D341Med (cell line): ENCODE measurements around the gene CLIP2.
A peak's percentile ranks its signal among the peaks of the same experiment; 100 is the strongest.

Source experiments
- DNase-seq: peaks from one replicate; pipeline ENCODE4 v3.0.0; 2012; ENCODE audit warnings: low spot score

The CLIP2 gene

GRCh38 chr7:74271742-74272141, 17.5 kb upstream of the CLIP2 start:
- DNase-seq: no peak

- DNase-seq: no peak
Measured at GRCh38 chr7:74272305-74273038, 16.7 kb upstream of the CLIP2 start.

- peak; percentile 73 for DNase-seq
Measured at GRCh38 chr7:74275401-74275881, 13.8 kb upstream of the CLIP2 start.

- DNase-seq: no peak
Measured at GRCh38 chr7:74277636-74278035, 11.6 kb upstream of the CLIP2 start.

- no peak for DNase-seq
Measured at GRCh38 chr7:74280985-74281384, 8.2 kb upstream of the CLIP2 start.

GRCh38 chr7:74282748-74283459, 6.3 kb upstream of the CLIP2 start:
- DNase-seq: no peak

- DNase-seq: no peak
Measured at GRCh38 chr7:74283858-74284447, 5.3 kb upstream of the CLIP2 start.

- no peak for DNase-seq
Measured at GRCh38 chr7:74284781-74285259, 4.4 kb upstream of the CLIP2 start.

GRCh38 chr7:74286131-74286530, 3.1 kb upstream of the CLIP2 start:
- DNase-seq: no peak

- DNase-seq: no peak
Measured at GRCh38 chr7:74287303-74288033, 1.7 kb upstream of the CLIP2 start.

- DNase-seq: no peak
Measured at GRCh38 chr7:74288034-74288881, 949 bp upstream of the CLIP2 start.

GRCh38 chr7:74289659-74290552, 699 bp downstream of the CLIP2 start:
- no peak for DNase-seq

GRCh38 chr7:74290553-74290950, 1.3 kb downstream of the CLIP2 start:
- DNase-seq: no peak

GRCh38 chr7:74290981-74291441, 1.8 kb downstream of the CLIP2 start:
- DNase-seq: no peak

- no peak for DNase-seq
Measured at GRCh38 chr7:74291535-74291934, 2.3 kb downstream of the CLIP2 start.

- DNase-seq: no peak
Measured at GRCh38 chr7:74292757-74293576, 3.8 kb downstream of the CLIP2 start.

- DNase-seq: no peak
Measured at GRCh38 chr7:74293577-74293908, 4.3 kb downstream of the CLIP2 start.

GRCh38 chr7:74294191-74294998, 5.2 kb downstream of the CLIP2 start:
- DNase-seq: no peak
